Measurements from ENCODE around the gene IL37. TPM values are rescaled to one million over a fixed set of nuclear protein-coding genes. Genes with fewer than 3 reads are reported as not detected.
"Not testable (repeated sequence)": the region's sequence is repeated elsewhere in the genome, so short reads cannot be mapped to it uniquely, and the experiment has no call there.

The IL37 gene
- total RNA-seq, 2 experiments from 2014 or later: not detected

GRCh38 chr2:112916625-112917247 lies 5.8 kb downstream of the IL37 start:
- ChIA-PET POLR2A (interaction anchor here (0.9 kb wide), 1 partner anchor 258 kb away, joined by 3 read pairs; the partner anchor contains the start of gene PSD4), CTCF (interaction anchor here (1.8 to 2.0 kb wide), 2 partner anchors 10 to 31 kb away, joined by 5 to 8 read pairs; no protein-coding TSS in a partner anchor)

GRCh38 chr2:112917856-112918255 lies 6.9 kb downstream of the IL37 start:
- POLR2A ChIA-PET: no interaction called here
- CTCF ChIA-PET: interaction anchor here (0.6 to 1.2 kb wide), 3 partner anchors 33 to 156 kb away, joined by 3 to 4 read pairs (median 4); no protein-coding TSS in a partner anchor

DNA sequence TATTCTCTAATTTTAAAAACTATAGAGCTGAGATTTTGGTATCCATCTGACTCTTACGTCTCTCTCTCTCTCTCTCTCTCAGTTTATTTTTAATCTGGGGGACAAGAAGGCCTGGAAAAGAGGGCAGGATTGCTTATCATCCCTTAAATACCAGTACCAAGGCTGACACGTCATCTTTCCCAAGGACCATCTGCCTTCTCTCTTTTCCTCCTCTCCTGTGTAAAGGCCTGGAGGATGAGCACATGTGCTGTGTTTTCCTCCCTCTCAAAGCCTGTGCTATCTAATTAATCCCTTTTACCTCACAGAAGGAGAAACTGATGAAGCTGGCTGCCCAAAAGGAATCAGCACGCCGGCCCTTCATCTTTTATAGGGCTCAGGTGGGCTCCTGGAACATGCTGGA lies 7.3 kb downstream of the IL37 start:
- POLR2A ChIA-PET: no interaction called here
- CTCF ChIA-PET: interaction anchor here (0.6 to 1.2 kb wide), 4 partner anchors 24 to 157 kb away, joined by 3 to 4 read pairs (median 4); no protein-coding TSS in a partner anchor

DNA sequence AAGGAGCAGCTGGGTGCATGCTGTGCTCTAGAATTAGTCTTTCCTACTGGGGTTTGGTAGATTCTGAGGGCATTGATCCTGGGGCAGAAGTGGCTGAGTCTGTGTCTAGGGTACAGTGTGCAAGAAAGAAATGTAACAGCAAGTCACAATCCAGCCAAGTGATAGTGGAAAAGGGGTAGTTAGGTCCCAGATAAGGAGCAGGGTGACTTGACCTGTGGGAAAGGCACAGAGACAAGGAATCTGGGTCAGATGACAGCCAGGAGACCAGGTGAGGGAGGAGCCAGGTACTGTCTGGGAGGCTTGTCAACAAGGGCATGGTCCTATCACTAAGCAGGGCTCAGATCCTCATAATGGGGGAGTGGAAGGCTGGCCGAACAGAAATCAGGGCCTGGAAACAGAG lies 8.1 kb downstream of the IL37 start:
- CTCF ChIA-PET: interaction anchor here (0.7 to 0.9 kb wide), 2 partner anchors 23 to 33 kb away, joined by 3 read pairs; no protein-coding TSS in a partner anchor
- POLR2A ChIA-PET: no interaction called here

GRCh38 chr2:112920923-112921532 lies 10.1 kb downstream of the IL37 start:
- POLR2A ChIA-PET: no interaction called here

GRCh38 chr2:112921982-112922381 lies 11.0 kb downstream of the IL37 start:
- ChIA-PET POLR2A (no interaction called here), CTCF (interaction anchor here (1.0 kb wide), 1 partner anchor 20 kb away, joined by 3 read pairs; no protein-coding TSS in a partner anchor)

More at GRCh38 chr2:112920923-112921532, 10.1 kb downstream of the IL37 start:
- CTCF ChIA-PET: no interaction called here

- CTCF ChIA-PET: interaction anchor here (1.0 to 1.7 kb wide), 2 partner anchors 8 to 18 kb away, joined by 3 to 4 read pairs; no protein-coding TSS in a partner anchor
- POLR2A ChIA-PET: no interaction called here
Observed at GRCh38 chr2:112923237-112923966, 12.4 kb downstream of the IL37 start.

- ChIA-PET POLR2A (no interaction called here), CTCF (interaction anchor here (1.7 to 2.3 kb wide), 2 partner anchors 9 to 175 kb away, joined by 4 to 6 read pairs; no protein-coding TSS in a partner anchor)
Observed at GRCh38 chr2:112923967-112924338, 13.0 kb downstream of the IL37 start.

- ChIA-PET CTCF (interaction anchor here (1.7 to 2.3 kb wide), 2 partner anchors 9 to 175 kb away, joined by 4 to 6 read pairs; no protein-coding TSS in a partner anchor), POLR2A (no interaction called here)
Observed at GRCh38 chr2:112924360-112924759, 13.4 kb downstream of the IL37 start.

- POLR2A ChIA-PET: no interaction called here
- CTCF ChIA-PET: interaction anchor here (1.7 to 2.3 kb wide), 2 partner anchors 9 to 176 kb away, joined by 4 to 6 read pairs; no protein-coding TSS in a partner anchor
Observed at GRCh38 chr2:112924821-112925220, 13.9 kb downstream of the IL37 start.

GRCh38 chr2:112926707-112927106 lies 15.7 kb downstream of the IL37 start:
- ChIA-PET POLR2A (no interaction called here), CTCF (interaction anchor here (1.6 kb wide), 1 partner anchor 10 kb away, joined by 5 read pairs; no protein-coding TSS in a partner anchor)

DNA sequence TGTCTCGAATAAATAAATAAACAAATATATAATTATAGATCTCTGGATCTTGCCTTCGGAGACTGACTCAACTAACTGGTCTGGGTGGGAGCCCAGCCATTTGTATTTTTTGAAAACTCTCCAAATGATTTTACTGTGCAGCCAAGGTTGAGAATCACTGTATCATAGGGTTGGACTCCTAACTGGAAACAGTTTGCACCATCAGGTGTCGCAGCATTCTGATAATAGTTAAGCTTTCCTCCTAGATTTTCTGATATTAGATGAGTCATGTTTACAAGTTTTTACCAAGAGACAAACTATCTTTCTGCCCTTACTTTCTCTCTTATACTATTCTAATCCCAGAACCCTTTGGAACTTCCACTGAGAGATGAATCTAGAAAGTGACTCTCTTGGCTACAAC lies 16.8 kb downstream of the IL37 start:
- ChIA-PET CTCF (no interaction called here), POLR2A (no interaction called here)

- ChIA-PET POLR2A (no interaction called here), CTCF (interaction anchor here (0.7 kb wide), 1 partner anchor 184 kb away, joined by 3 read pairs; no protein-coding TSS in a partner anchor)
Observed at GRCh38 chr2:112933261-112933660, 22.3 kb downstream of the IL37 start.

GRCh38 chr2:112934117-112934516 lies 23.2 kb downstream of the IL37 start:
- POLR2A ChIA-PET, CTCF ChIA-PET: not testable (repeated sequence)

DNA sequence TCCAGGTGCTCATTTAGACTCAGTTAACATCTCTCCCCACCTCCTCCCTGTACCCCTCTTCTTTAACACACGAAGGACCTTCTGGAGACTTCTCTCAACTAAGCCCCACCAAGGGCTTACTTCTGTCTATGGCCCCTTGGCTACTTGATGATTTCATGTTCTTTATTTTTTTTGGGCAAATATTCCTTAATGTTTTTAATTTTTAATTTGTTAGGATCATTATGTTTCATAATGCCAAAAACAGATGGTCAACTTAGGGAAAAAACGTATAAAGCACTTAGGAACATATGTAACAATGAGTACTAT lies 25.9 kb downstream of the IL37 start:
- ChIA-PET CTCF (no interaction called here), POLR2A (no interaction called here)

- CTCF ChIA-PET: no interaction called here
- POLR2A ChIA-PET: no interaction called here
Observed at GRCh38 chr2:112938904-112939303, 27.9 kb downstream of the IL37 start.

GRCh38 chr2:112939425-112939824 lies 28.5 kb downstream of the IL37 start:
- CTCF ChIA-PET: interaction anchor here (1.2 to 4.7 kb wide), 2 partner anchors 9 to 190 kb away, joined by 3 to 35 read pairs; no protein-coding TSS in a partner anchor
- POLR2A ChIA-PET: no interaction called here

DNA sequence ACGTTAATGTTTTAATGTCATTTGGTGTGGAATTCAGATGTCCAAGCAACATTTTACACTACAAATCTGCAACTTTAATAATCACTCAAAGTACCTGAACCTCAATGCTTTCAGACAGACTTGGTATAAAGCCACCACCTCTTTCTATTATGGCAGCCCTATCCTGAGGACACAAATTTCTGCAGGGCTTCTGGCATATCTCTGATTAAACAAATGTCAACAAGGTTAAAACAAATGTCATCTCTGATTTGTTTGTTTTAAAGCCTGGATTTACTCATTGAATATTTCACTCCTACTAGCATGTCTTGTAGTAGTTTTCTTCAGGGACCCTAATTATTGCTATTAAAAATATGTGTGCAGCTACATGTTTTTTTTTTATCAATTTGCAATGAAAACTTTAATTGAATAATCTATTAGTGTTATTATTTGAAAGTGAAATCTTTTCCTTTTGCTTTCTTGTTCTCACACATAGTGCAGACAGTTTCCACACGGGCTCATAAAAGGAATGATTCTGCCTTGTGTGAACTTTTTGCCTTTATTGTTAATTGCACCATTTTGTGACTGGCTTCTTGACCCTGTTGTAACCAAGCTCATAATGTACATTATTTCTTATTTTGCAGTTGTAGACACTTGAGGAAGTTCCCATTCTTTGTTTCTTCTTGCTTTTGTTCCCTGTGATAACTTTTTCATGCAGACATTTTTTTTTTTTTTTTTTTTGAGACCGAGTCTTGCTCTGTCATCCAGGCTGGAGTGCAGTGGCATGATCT lies 30.1 kb downstream of the IL37 start:
- ChIA-PET CTCF (interaction anchor here (0.7 to 4.7 kb wide), 21 partner anchors 9 to 284 kb away, joined by 3 to 35 read pairs (median 4); partner anchors contain the start of gene IL36G), POLR2A (interaction anchor here (0.5 to 0.7 kb wide), 2 partner anchors 193 to 392 kb away, joined by 5 to 7 read pairs; no protein-coding TSS in a partner anchor)

Data from activated CD8-positive, alpha-beta memory T cell treated with anti-CD3 and anti-CD28 coated beads for 36 hours (primary cell).